Inflammatory macrophage treated with lipopolysaccharide for 1 hour (primary cell): Measurements from ENCODE around the gene VIP.

Experiments
- DNase-seq, 2 donors: peaks; one replicate each; pipeline ENCODE4 v3.0.0-alpha.2; 2020 to 2022

The VIP gene

DNA sequence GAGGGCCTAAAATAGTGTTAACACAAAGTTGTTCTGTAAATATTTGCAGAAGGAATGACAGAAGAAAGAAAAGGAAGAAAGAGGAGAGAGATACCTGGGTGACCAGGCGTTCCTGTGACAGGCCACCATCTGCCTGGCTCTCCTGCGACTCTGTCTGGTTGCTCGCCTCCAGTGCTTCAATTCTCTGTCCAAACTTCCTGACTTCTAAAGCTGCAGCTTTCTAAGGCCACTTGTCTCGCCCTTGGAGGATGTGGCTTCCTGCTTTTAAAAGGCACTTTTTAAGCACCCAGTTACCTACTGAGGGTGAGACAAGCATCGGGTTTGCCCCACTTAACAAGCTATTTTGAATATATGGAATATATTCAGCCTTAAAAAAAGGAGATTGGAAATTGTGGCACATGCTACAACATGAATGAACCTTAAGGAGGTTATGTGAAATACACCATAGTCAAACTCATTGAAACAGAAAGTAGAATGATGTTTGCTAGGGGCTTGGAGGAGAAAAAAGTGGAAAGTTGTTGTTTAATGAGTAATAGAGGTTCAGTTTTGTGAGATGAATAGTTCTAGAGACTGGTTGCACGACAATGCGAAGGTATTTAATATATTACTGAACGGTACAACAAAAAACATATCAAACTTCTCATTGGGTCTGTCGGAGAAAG, 32.8 kb downstream of the VIP start:
- DNase-seq: no peak

DNA sequence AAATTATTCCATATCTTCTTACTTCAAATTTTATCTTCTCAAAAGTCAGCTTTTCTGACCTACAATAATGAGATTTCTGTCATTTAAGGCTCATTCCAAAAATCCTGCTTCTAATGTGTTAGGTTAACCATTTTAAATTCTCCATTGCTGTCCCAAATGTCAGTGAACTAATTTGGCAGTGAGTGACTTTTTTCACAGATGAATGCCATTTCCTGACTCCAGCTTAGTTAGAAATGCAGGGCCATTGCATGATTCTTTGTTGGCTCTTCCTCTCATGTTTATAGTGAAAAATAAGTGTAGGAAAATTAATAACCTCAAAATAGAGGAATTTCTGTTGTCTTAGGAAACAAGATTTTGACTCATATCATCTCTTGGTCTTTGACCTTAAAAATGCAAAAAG, 44.1 kb downstream of the VIP start:
- DNase-seq: no peak

GRCh38 chr6:152804150-152804549, 53.6 kb downstream of the VIP start:
- no peak for DNase-seq
